Dermis blood vessel endothelial cell (primary cell): ENCODE data around the gene HGF. TPM values are rescaled to one million over a fixed set of nuclear protein-coding genes. Genes with fewer than 3 reads are reported as not detected.
"Not testable (repeated sequence)": the region's sequence is repeated elsewhere in the genome, so short reads cannot be mapped to it uniquely, and the experiment has no call there.

ENCODE experiments used
- DNase-seq: peaks from one replicate; pipeline ENCODE4 v3.0.0; 2010
- total RNA-seq: library from RNA; depleted of rRNA; stranded (reverse); fragments of >200 nt; gene quantifications from 2 replicates; pipeline ENCODE4 v1.2.3, GENCODE V29; 2014

HGF gene
- total RNA-seq, 1 donor from 2014 or later: 3.4 TPM

- no peak for DNase-seq
These were observed 5.7 kb upstream of the HGF start for GRCh38 chr7:81775560-81775959.

GRCh38 chr7:81774551-81774950 is 4.7 kb upstream of the HGF start:
- no peak for DNase-seq

GRCh38 chr7:81770728-81771223 is 929 bp upstream of the HGF start:
- peak; percentile 37 for DNase-seq

GRCh38 chr7:81768951-81769778 is 682 bp downstream of the HGF start:
- peak; percentile 69 for DNase-seq

- peak; percentile 69 for DNase-seq
These were observed 1.9 kb downstream of the HGF start for GRCh38 chr7:81767926-81768325.

- peak; percentile 16 for DNase-seq
These were observed 8.0 kb downstream of the HGF start for GRCh38 chr7:81761821-81762220.

GRCh38 chr7:81761031-81761430 is 8.8 kb downstream of the HGF start:
- peak; percentile 12 for DNase-seq

- DNase-seq: no peak
These were observed 14.7 kb downstream of the HGF start for GRCh38 chr7:81754918-81755696.

GRCh38 chr7:81753392-81753791 is 16.5 kb downstream of the HGF start:
- no peak for DNase-seq

GRCh38 chr7:81752318-81752714 is 17.5 kb downstream of the HGF start:
- DNase-seq: no peak

- no peak for DNase-seq
These were observed 18.1 kb downstream of the HGF start for GRCh38 chr7:81751619-81752317.

GRCh38 chr7:81745637-81746036 is 24.2 kb downstream of the HGF start:
- DNase-seq: no peak

- no peak for DNase-seq
These were observed 25.5 kb downstream of the HGF start for GRCh38 chr7:81744389-81744788.

- DNase-seq: no peak
These were observed 26.2 kb downstream of the HGF start for GRCh38 chr7:81743665-81744064.

GRCh38 chr7:81743201-81743600 is 26.6 kb downstream of the HGF start:
- no peak for DNase-seq

- DNase-seq: no peak
These were observed 29.4 kb downstream of the HGF start for GRCh38 chr7:81740403-81740802.

- peak; percentile 47 for DNase-seq
These were observed 33.8 kb downstream of the HGF start for GRCh38 chr7:81736091-81736490.

- DNase-seq: peak; percentile 63
These were observed 44.1 kb downstream of the HGF start for GRCh38 chr7:81725812-81726127.

GRCh38 chr7:81725003-81725811 is 44.6 kb downstream of the HGF start:
- DNase-seq: no peak

- not testable (repeated sequence) for DNase-seq
These were observed 47.6 kb downstream of the HGF start for GRCh38 chr7:81722250-81722649.

GRCh38 chr7:81721437-81721836 is 48.4 kb downstream of the HGF start:
- DNase-seq: no peak

- no peak for DNase-seq
These were observed 50.0 kb downstream of the HGF start for GRCh38 chr7:81719865-81720264.
